GM18507 (cell line): ENCODE data around the gene APBB1IP.
A peak's percentile ranks its signal among the peaks of the same experiment; 100 is the strongest.
"Not testable (repeated sequence)": the region's sequence is repeated elsewhere in the genome, so short reads cannot be mapped to it uniquely, and the experiment has no call there.

ENCODE experiments used
- DNase-seq: peaks from one replicate; pipeline ENCODE4 v3.0.0; 2011; ENCODE audit warnings: low read depth; ENCODE audit not compliant: insufficient read length; ENCODE audit errors: extremely low spot score
- FAIRE-seq: peaks from 2 replicates; lab custom pipeline; 2011; peaks lifted over from hg19 to GRCh38; lab: Jason Lieb, UNC

Gene APBB1IP

GRCh38 chr10:26528715-26529393, 90.7 kb downstream of the APBB1IP start:
- no peak for DNase-seq
- no peak for FAIRE-seq

GRCh38 chr10:26534384-26534783, 96.2 kb downstream of the APBB1IP start:
- DNase-seq, result no peak
- no peak for FAIRE-seq

GRCh38 chr10:26540601-26541000, 102.5 kb downstream of the APBB1IP start:
- peak; percentile 60 for FAIRE-seq

GRCh38 chr10:26543567-26544306, 105.6 kb downstream of the APBB1IP start:
- DNase-seq (no peak), FAIRE-seq (peak; percentile 84)

More at GRCh38 chr10:26540601-26541000, 102.5 kb downstream of the APBB1IP start:
- DNase-seq, result no peak

DNA sequence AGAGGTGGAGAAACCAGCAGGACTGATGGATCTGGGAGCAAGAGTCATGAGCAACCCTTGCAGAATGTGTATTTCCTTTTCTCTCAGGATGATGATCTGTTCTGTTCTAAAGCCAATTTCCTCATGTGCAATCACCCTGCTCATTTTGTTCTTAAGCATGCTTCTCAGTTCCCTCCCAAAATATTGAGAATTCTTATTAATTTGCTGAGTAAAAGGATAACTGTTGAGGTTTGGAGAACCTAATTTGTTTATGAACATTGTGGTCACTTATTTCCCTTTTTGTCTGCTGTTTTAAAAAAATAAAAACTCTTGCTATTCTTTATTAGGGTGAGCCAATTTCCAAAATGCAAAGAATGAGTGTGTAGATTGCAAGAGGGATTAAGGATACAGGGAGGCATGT, 106.8 kb downstream of the APBB1IP start:
- FAIRE-seq (peak; percentile 78), DNase-seq (no peak)

DNA sequence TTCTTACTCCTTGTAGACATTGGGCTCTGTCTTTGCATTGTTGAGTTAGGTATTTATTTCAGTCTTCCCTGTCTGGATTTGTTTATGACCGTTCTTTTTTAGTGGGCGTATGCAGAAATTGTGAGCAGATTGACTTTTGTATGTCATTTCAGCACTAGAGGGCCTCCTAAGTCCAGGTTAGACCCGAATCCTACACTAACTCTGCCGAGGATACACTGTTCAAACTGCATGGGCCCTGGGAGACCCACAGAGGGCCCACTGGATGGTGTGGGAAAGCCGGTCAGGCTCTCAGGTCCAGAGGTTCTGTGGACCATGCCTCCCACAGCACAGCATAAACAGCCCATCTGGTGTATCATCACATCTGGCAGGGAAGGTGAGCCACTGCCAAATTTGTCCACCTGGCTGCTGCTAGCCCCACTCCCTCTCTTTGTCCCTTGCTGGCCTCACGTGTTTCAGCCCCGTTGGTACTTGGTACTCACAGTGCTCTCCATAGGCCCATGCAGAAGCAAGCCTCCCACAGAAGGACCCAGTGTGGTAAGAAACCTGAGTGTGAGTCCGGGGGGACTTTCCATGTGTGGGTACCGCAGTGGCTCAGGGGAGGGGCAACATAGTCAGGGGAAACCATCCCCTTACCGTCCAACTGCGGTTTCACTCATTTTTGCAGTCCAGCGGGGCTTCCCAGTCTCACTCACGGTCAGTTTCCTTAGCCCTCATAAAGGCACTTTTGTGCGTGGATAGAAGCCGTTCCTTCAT, 112.8 kb downstream of the APBB1IP start:
- DNase-seq (no peak), FAIRE-seq (peak; percentile 87)

DNA sequence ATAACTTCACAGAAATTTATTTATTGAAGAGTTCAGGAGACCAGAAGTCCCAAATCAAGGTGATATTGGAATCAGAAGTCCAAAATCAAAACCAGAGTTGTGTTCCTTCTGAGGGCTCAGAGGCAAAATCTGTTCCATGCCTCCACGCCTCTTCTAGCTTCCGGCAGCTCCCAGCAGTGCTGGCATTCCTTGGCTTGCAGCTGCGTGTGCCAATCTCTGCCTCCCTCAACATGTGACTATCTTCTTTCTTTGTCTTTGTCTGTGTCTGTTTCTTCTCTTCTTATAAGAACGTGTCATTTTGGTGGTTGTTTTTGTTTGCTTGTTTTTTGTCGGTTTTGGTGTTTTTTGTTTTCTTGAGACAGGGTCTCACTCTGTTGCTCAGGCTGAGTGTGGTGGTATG, 116.1 kb downstream of the APBB1IP start:
- DNase-seq, result no peak
- FAIRE-seq, result no peak

- FAIRE-seq, result no peak
- DNase-seq, result no peak
Observed at GRCh38 chr10:26555719-26556368, 117.7 kb downstream of the APBB1IP start.

DNA sequence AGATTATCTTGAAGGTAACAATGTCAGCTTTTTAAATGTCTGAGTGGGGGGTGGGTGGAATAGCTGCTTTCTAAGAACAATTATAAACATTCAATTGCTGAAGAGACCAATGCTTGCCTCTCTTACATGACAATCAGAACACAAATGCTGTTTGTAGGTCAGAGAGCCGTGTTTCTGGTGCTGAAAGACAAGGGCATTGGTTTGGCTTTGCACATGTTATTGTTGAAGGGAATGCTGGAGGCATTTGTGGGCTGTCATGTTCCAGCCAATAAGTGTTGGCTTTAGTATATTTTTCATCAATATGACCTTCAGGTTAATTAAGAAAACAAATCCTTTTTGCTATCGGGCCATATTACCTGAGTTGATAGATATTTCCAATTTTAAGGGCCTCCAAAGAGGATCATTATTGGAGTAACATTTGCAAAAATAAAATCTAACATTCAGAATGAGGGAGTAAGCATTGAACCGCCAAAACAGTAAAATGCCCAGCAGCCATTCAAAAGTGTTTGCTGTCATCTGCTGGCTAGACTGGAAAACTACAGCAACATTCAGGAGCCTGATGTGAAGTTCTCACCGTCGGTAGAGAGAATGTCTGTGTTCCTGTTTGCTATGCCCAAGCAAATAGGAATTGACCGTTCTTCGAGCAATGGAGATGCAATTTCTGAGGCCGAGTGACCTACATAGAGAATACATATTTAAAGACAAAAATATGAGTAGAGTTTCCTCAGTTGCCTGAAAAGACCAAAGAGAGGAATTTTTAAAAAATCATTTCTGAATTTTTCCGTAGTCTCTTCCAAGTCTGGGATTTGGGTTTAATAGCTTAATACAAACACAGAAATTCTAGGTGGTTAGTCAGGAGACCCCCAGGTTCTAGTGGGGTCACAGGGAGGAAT, 118.9 kb downstream of the APBB1IP start:
- FAIRE-seq (peak; percentile 81), DNase-seq (peak; percentile 43)

DNA sequence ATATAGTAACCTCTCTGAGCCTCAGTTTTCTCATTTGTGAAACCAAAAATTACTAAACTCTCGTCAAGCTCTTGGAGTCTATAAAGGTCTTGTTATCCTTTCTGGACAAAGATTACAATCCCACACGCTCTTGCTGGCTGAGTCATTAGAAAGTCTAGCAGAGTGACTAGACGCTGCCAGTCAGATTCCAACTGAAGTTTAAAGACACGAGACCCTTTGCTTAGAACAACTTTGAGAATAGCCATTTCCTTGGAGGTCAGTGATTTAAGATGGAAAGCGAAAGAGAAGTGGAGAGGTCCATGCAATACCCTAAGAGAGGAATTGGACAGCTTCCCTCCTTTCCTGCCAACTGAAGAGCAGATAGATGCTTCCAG, 119.5 kb downstream of the APBB1IP start:
- DNase-seq (no peak), FAIRE-seq (no peak)

GRCh38 chr10:26566525-26567350, 128.6 kb downstream of the APBB1IP start:
- FAIRE-seq (no peak), DNase-seq (no peak)

DNA sequence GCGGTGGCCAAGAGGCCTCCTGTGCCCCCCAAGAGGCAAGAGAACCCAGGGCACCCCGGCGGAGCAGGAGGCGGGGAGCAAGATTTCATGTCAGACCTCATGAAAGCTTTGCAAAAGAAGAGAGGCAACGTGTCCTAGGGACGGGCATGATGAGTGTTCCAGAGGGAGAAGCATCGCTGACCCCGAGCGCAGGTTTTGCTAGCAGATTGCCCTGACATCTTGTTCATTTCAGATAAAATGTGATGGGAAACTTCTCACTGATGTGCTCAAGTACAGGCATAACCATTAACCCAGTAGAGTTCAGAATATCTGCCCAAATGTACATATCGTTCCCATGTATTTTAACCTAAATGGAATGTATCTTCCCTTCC, 129.2 kb downstream of the APBB1IP start:
- no peak for FAIRE-seq
- no peak for DNase-seq

- FAIRE-seq (peak; percentile 80), DNase-seq (no peak)
Observed at GRCh38 chr10:26571655-26572054, 133.5 kb downstream of the APBB1IP start.

GRCh38 chr10:26573674-26574073, 135.5 kb downstream of the APBB1IP start:
- FAIRE-seq (peak; percentile 56), DNase-seq (no peak)

DNA sequence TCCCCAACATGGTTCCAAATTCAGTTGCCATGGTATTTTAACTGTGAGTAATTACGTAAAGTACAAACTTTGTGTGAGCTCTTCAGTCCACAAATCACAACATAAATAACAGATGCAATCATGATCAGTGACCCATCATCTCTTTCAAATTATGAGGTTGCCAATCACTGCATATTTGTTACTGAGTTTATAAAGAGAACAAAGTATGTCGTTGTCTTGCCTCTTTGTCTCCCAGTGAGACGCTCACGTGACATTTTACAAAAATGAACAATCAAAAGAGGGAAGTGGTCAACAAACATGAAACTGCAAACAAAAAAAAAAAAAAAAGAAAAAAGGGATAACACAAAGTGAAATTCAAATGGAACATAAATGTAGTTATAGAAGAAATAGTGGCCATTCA, 136.6 kb downstream of the APBB1IP start:
- peak; percentile 93 for FAIRE-seq
- DNase-seq, result no peak

DNA sequence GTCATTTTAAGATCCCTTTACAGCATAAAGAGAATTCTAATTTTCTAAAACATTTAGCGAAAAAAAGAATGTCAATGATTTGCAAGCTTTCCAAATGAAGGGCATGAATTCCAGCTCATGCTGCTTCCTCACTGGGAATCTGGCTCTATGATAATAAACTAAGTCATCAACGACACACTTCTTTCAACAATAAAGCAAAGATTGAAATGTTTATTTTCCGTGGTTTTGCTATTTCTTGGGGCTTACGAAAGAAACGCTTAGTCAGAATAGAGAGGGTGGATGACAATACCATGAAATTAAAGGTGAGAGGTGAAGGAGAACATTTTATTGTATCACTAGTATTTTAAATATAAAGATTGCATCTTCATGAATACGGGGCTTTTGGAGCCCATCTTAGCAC, 140.2 kb downstream of the APBB1IP start:
- not testable (repeated sequence) for FAIRE-seq, DNase-seq

- FAIRE-seq, result no peak
- DNase-seq, result no peak
Observed at GRCh38 chr10:26579256-26580063, 141.3 kb downstream of the APBB1IP start.
